ENCODE data around the gene TSSK6. TPM values are rescaled to one million over a fixed set of nuclear protein-coding genes. Genes with fewer than 3 reads are reported as not detected.

The TSSK6 gene
- total RNA-seq, 1 donor from 2014 or later, result 4.6 TPM

- Mint-ChIP-seq H3K9me3 (no peaks in the 10 kb centered on the region), H3K36me3 (no peaks in the 10 kb centered on the region), H3K27me3 (ENCODE audit: insufficient read depth, low read depth) (peaks cover 7% of the 10 kb centered on the region), H3K27ac (no peak overlapping the region), H3K4me1 (peaks cover 4% of the 10 kb centered on the region), H3K4me3 (no peak overlapping the region)
- peaks cover 34% of the 10 kb centered on the region for H3K27me3 ChIP-seq
- no peak overlapping the region for H3K4me2 ChIP-seq
- no peaks in the 10 kb centered on the region for H3K36me3 ChIP-seq
- no peak for DNase-seq (ENCODE audit: low spot score)
- no peak overlapping the region for H3K4me3 ChIP-seq
- no peak overlapping the region for H3K27ac ChIP-seq
- H3F3A ChIP-seq (ENCODE audit: low read depth), result no peaks in the 10 kb centered on the region
- H4K20me1 ChIP-seq (ENCODE audit: low read depth), result no peaks in the 10 kb centered on the region
- no peaks in the 10 kb centered on the region for H3K9me3 ChIP-seq (ENCODE audit: low read depth)
- H3K4me1 ChIP-seq, result no peaks in the 10 kb centered on the region
- TF ChIP-seq CTCF (IDR thresholded peaks at IDR 0.05) (no peak), EZH2phosphoT487 (IDR thresholded peaks at IDR 0.05) (no peak), EZH2 (IDR thresholded peaks at IDR 0.05) (no peak)
- H3K9ac ChIP-seq, result no peak overlapping the region
- H2AFZ ChIP-seq (replicated peaks), result no peak overlapping the region
- H3K79me2 ChIP-seq (ENCODE audit: low read depth), result no peaks in the 10 kb centered on the region
These were observed 28.3 kb upstream of the TSSK6 start for GRCh38 chr19:19543640-19544039.

DNA sequence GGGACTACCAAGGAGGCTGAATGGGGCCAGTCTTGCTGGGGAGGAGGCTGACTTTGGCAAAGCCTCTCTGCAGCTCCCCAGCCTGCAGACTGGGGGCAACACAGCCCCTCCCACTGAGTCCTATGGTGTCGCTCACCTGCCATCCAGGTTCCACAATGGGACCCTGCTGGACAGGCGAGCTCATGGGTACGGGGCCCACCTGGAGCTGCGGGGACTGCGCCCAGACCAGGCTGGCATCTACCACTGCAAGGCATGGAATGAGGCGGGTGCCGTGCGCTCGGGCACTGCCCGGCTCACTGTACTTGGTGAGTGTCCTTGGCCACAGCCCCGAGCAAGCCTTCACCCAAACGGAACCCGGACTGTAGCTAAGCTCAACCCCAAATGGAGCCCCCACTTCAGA, 27.8 kb upstream of the TSSK6 start:
- no peaks in the 10 kb centered on the region for H3K9me3 Mint-ChIP-seq
- peaks cover 6% of the 10 kb centered on the region for H3K4me1 Mint-ChIP-seq

DNA sequence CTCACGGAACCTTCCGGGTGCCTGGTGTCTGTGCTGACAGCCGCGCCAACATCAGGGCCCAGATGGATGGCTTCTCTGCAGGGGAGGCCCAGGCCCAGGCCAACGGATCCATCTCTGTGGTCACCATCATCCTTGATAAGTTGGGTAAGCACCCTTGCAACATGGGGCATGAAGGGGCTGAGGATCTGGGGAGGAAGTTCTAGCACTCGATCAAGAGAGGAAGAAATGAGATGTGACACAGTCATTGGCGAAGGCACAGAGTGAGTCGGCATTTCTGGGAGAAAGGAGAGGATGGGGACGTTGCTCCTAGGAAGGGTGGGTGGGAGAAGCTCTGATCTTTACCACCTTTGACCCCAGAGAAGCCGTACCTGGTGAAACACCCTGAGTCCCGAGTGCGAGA, 27.2 kb upstream of the TSSK6 start:
- Mint-ChIP-seq H3K4me3 (no peak overlapping the region), H3K27ac (peak overlapping the region; percentile 80), H3K9me3 (no peaks in the 10 kb centered on the region), H3K36me3 (no peaks in the 10 kb centered on the region), H3K27me3 (ENCODE audit: insufficient read depth, low read depth) (peaks cover 8% of the 10 kb centered on the region), H3K4me1 (peaks cover 10% of the 10 kb centered on the region)
- Histone ChIP-seq H3K4me3 (no peak overlapping the region), H3K4me2 (no peak overlapping the region), H3K79me2 (ENCODE audit: low read depth) (no peaks in the 10 kb centered on the region), H3K9ac (no peak overlapping the region), H3K36me3 (no peaks in the 10 kb centered on the region), H3F3A (ENCODE audit: low read depth) (peaks cover under 1% of the 10 kb centered on the region), H2AFZ (replicated peaks) (no peak overlapping the region), H3K9me3 (ENCODE audit: low read depth) (no peaks in the 10 kb centered on the region), H3K4me1 (no peaks in the 10 kb centered on the region), H3K27me3 (peaks cover 45% of the 10 kb centered on the region), H3K27ac (no peak overlapping the region), H4K20me1 (ENCODE audit: low read depth) (no peaks in the 10 kb centered on the region)
- no peak for DNase-seq (ENCODE audit: low spot score)
- TF ChIP-seq CTCF (IDR thresholded peaks at IDR 0.05) (no peak), EZH2 (IDR thresholded peaks at IDR 0.05) (no peak), EZH2phosphoT487 (IDR thresholded peaks at IDR 0.05) (no peak)

More for the DNA sequence above, 27.8 kb upstream of the TSSK6 start:
- no peaks in the 10 kb centered on the region for H3K9me3 ChIP-seq (ENCODE audit: low read depth)
- H3K27ac Mint-ChIP-seq, result no peak overlapping the region
- H3K4me3 Mint-ChIP-seq, result no peak overlapping the region
- no peaks in the 10 kb centered on the region for H3F3A ChIP-seq (ENCODE audit: low read depth)
- H3K4me1 ChIP-seq, result no peaks in the 10 kb centered on the region
- no peak overlapping the region for H3K9ac ChIP-seq
- no peak for TF ChIP-seq EZH2 (IDR thresholded peaks at IDR 0.05)
- peaks cover 6% of the 10 kb centered on the region for H3K27me3 Mint-ChIP-seq (ENCODE audit: insufficient read depth, low read depth)
- peaks cover 40% of the 10 kb centered on the region for H3K27me3 ChIP-seq
- H3K36me3 Mint-ChIP-seq, result no peaks in the 10 kb centered on the region
- H3K79me2 ChIP-seq (ENCODE audit: low read depth), result no peaks in the 10 kb centered on the region
- no peak overlapping the region for H3K4me3 ChIP-seq
- no peak for DNase-seq (ENCODE audit: low spot score)
- H3K27ac ChIP-seq, result no peak overlapping the region
- H4K20me1 ChIP-seq (ENCODE audit: low read depth), result no peaks in the 10 kb centered on the region
- no peak overlapping the region for H2AFZ ChIP-seq (replicated peaks)
- H3K36me3 ChIP-seq, result no peaks in the 10 kb centered on the region
- no peak overlapping the region for H3K4me2 ChIP-seq

DNA sequence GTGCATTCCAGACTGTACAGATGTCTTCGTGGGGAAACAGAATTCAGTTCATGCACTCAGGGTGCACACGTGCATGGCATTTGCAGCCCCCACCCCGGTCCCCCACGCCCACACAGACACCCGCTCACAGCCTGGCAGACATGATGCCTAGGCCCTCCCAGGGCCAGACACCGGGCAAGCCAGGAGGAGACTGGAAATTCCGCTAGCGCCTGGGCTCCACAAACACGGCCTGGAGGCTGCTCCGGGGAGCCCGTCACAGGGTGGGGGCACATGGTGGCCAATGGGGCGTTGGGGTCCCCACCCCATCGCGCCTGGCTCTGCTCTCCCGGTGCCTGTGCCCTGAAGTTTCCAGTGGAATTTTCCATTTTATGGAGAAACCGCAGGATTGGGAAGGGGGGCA, 26.3 kb upstream of the TSSK6 start:
- Histone ChIP-seq H3K27ac (no peak overlapping the region), H3K9me3 (ENCODE audit: low read depth) (no peaks in the 10 kb centered on the region), H3K9ac (no peak overlapping the region), H3K4me3 (no peak overlapping the region), H2AFZ (replicated peaks) (no peak overlapping the region), H3K36me3 (no peaks in the 10 kb centered on the region), H4K20me1 (ENCODE audit: low read depth) (no peaks in the 10 kb centered on the region), H3K27me3 (peaks cover 48% of the 10 kb centered on the region), H3K4me1 (no peaks in the 10 kb centered on the region), H3K4me2 (no peak overlapping the region), H3F3A (ENCODE audit: low read depth) (peaks cover 3% of the 10 kb centered on the region), H3K79me2 (ENCODE audit: low read depth) (no peaks in the 10 kb centered on the region)
- Mint-ChIP-seq H3K4me3 (no peak overlapping the region), H3K4me1 (peaks cover 12% of the 10 kb centered on the region), H3K27ac (no peak overlapping the region), H3K9me3 (no peaks in the 10 kb centered on the region), H3K27me3 (ENCODE audit: insufficient read depth, low read depth) (peaks cover 11% of the 10 kb centered on the region), H3K36me3 (peaks cover 2% of the 10 kb centered on the region)
- TF ChIP-seq EZH2phosphoT487 (IDR thresholded peaks at IDR 0.05) (no peak), EZH2 (IDR thresholded peaks at IDR 0.05) (no peak), CTCF (IDR thresholded peaks at IDR 0.05) (no peak)
- no peak for DNase-seq (ENCODE audit: low spot score)
